ENCODE measurements around the gene NETO2.
A peak's percentile ranks its signal among the peaks of the same experiment; 100 is the strongest.
"Not testable (repeated sequence)": the region's sequence is repeated elsewhere in the genome, so short reads cannot be mapped to it uniquely, and the experiment has no call there.

Gene NETO2

GRCh38 chr16:47143677-47144558 is at the start of gene NETO2:
TSS of gene NETO2 (minus strand) at chr16:47143945. CDS start at chr16:47143612, 333 bp downstream.
- peak; percentile 63 for DNase-seq

- no peak for DNase-seq
Observed at GRCh38 chr16:47182318-47182717, 38.6 kb upstream of the NETO2 start.

- DNase-seq: not testable (repeated sequence)
Observed at GRCh38 chr16:47181066-47181465, 37.3 kb upstream of the NETO2 start.

- DNase-seq: no peak
Observed at GRCh38 chr16:47180073-47180472, 36.3 kb upstream of the NETO2 start.

- no peak for DNase-seq
Observed at GRCh38 chr16:47175152-47175551, 31.4 kb upstream of the NETO2 start.

- no peak for DNase-seq
Observed at GRCh38 chr16:47162670-47163420, 19.1 kb upstream of the NETO2 start.

GRCh38 chr16:47161464-47161863 is 17.7 kb upstream of the NETO2 start:
- DNase-seq: no peak

GRCh38 chr16:47160422-47160821 is 16.7 kb upstream of the NETO2 start:
- no peak for DNase-seq

- no peak for DNase-seq
Observed at GRCh38 chr16:47158992-47159391, 15.2 kb upstream of the NETO2 start.

GRCh38 chr16:47156680-47157215 is 13.0 kb upstream of the NETO2 start:
- no peak for DNase-seq

- not testable (repeated sequence) for DNase-seq
Observed at GRCh38 chr16:47152501-47152900, 8.8 kb upstream of the NETO2 start.

- no peak for DNase-seq
Observed at GRCh38 chr16:47150067-47150466, 6.3 kb upstream of the NETO2 start.

GRCh38 chr16:47144559-47144877 is 773 bp upstream of the NETO2 start:
- no peak for DNase-seq

GRCh38 chr16:47142821-47143676 is 696 bp downstream of the NETO2 start:
- peak; percentile 64 for DNase-seq

- no peak for DNase-seq
Observed at GRCh38 chr16:47142486-47142820, 1.3 kb downstream of the NETO2 start.

- peak; percentile 88 for DNase-seq
Observed at GRCh38 chr16:47141773-47142485, 1.8 kb downstream of the NETO2 start.

- no peak for DNase-seq
Observed at GRCh38 chr16:47140686-47141085, 3.1 kb downstream of the NETO2 start.

GRCh38 chr16:47139561-47140185 is 4.1 kb downstream of the NETO2 start:
- no peak for DNase-seq

GRCh38 chr16:47137925-47138324 is 5.8 kb downstream of the NETO2 start:
- DNase-seq: not testable (repeated sequence)

GRCh38 chr16:47136099-47136842 is 7.5 kb downstream of the NETO2 start:
- DNase-seq: no peak

GRCh38 chr16:47134550-47134949 is 9.2 kb downstream of the NETO2 start:
- DNase-seq: peak; percentile 7

Data from NCI-H146 (cell line).